Fibroblast of the aortic adventitia (primary cell): ENCODE data around the gene DLEC1. TPM values are rescaled to one million over a fixed set of nuclear protein-coding genes. Genes with fewer than 3 reads are reported as not detected.

ENCODE experiments used
- DNase-seq: peaks from one replicate; pipeline ENCODE4 v3.0.0-alpha.2; 2010; ENCODE audit warnings: low read depth
- H3K4me3 ChIP-seq: 2 replicates; pipeline ENCODE4 v1.5.1; 2011; ENCODE audit warnings: low read depth, mild to moderate bottlenecking, control low read depth, low read length, moderate library complexity
- total RNA-seq: library from RNA; depleted of rRNA; stranded (reverse); fragments of >200 nt; gene quantifications from 2 replicates; pipeline ENCODE4 v1.2.3, GENCODE V29; 2012; ENCODE audit warnings: low replicate concordance
- TF ChIP-seq, protein P1 (sequence below): IDR thresholded peaks from 2 replicates; pipeline ENCODE4 v1.5.1; 2011; ENCODE audit warnings: mild to moderate bottlenecking, low read length, control low read depth, inconsistent platforms; ENCODE audit not compliant: insufficient read depth

Gene DLEC1
- total RNA-seq, 1 donor = 0.09 TPM

DNA sequence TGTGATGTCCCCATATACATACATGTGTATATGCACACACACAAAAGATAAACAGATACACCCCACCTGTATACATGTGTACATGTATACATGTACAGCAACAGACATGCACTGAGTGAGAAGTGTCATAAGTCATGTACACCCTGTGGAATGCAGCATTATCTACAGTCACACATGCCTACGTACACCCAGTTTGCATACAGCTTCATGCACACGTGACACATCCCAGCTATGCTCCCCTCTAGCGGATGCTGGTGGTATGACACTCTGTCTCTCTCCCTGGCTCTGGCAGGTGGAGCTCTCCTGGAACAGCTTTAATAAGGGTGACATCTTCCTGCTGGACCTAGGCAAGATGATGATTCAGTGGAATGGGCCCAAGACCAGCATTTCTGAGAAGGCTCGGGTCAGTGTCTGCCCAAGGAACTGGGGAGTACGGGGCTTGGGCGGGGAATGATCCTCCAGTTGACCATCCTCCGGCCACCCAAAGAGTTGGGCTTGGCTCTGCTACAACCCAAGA, 42.2 kb upstream of the DLEC1 start:
- TF ChIP-seq, protein P1, sequence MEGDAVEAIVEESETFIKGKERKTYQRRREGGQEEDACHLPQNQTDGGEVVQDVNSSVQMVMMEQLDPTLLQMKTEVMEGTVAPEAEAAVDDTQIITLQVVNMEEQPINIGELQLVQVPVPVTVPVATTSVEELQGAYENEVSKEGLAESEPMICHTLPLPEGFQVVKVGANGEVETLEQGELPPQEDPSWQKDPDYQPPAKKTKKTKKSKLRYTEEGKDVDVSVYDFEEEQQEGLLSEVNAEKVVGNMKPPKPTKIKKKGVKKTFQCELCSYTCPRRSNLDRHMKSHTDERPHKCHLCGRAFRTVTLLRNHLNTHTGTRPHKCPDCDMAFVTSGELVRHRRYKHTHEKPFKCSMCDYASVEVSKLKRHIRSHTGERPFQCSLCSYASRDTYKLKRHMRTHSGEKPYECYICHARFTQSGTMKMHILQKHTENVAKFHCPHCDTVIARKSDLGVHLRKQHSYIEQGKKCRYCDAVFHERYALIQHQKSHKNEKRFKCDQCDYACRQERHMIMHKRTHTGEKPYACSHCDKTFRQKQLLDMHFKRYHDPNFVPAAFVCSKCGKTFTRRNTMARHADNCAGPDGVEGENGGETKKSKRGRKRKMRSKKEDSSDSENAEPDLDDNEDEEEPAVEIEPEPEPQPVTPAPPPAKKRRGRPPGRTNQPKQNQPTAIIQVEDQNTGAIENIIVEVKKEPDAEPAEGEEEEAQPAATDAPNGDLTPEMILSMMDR = peak; percentile 94
- peak; percentile 79 for DNase-seq
- no peak overlapping the region for H3K4me3 ChIP-seq

DNA sequence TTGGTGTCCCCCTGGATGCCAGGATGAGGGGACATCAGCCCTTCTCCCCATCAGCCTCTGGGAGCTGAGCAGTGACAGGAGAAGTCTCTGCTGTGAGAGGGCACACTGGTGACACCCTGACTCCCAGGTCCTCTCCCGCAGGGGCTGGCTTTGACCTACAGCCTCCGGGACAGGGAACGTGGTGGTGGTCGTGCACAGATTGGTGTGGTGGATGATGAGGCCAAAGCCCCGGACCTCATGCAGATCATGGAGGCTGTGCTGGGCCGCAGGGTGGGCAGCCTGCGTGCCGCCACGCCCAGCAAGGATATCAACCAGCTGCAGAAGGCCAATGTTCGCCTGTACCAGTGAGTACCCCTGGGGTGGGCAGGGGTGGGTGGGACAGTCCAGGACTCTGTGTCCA, 41.7 kb upstream of the DLEC1 start:
- DNase-seq = no peak
- no peak overlapping the region for H3K4me3 ChIP-seq
- TF ChIP-seq, protein P1 = no peak

DNA sequence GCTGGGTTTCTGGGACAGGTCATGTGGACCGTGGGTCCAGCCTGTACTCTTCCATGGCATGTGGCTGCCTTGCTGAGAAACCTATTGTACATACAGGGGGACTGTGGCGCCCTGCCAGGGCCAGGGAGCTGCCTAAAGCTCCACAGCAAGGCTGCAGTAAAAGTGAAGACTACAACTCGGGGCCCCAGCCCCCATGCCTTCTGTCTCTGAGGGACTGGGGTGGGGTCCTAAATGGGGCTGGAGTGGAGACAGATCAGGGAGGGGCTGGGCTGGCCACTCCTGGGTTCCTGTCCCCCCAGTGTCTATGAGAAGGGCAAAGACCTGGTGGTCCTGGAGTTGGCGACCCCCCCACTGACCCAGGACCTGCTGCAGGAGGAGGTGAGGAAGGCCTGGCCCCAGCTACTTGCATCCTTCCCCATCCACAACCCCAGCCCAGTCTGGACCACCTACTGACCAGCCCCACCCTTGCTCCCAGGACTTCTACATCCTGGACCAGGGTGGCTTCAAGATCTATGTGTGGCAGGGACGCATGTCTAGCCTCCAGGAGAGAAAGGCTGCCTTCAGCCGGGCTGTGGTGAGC, 41.1 kb upstream of the DLEC1 start:
- TF ChIP-seq, protein P1 = no peak
- no peak overlapping the region for H3K4me3 ChIP-seq
- no peak for DNase-seq

DNA sequence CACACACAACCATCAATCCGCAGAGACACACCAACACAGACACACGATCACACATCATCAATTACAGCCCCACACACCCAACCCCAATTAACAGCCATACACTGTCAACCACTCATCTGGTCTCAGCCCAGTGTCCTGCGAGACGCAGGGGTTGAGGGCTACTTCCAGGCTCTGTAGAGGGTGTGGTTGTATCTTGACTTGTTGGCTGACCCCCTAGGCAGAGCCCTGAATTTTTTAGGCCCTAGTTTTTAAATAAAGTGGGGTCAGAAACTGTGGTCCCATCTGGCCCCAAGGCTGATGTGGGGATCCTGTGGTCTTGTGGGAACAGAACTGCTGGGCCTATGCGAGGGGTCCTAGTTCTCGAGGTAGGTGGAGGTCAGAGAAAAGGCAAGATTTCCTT, 39.2 kb upstream of the DLEC1 start:
- DNase-seq = no peak
- TF ChIP-seq, protein P1 = no peak
- H3K4me3 ChIP-seq = no peak overlapping the region

DNA sequence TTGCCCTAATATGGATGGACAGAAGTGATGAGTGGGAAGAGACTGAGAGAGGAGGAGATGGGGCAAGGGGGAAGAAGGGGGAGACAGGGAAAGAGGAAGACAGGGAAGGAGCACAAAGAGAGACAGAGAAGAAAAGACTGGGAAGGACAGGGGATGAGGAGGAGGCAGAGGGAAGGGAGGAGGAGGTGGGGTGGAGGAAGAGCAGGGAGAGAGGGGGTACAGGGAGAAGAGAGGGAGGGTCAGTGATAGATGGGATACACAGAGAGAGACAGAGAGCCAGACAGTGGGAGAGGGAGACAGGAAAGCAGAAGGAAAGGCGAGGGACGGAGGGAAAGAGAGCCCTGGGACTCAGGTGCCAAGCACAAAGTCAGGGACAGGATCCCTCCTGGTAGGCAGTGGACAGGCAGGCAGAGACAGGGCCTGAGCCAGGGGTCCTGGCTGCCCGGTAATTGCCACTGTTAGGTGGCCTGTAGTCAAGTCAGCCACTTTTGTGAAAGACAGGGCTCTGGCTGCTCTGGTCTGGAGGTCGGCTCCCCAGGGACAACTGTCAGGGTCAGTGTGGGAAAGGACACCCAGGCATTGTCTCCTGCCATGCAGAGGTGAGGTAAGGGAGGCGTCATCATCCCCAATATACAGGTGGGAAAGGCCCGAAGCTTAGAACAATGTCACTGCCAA, 38.6 kb upstream of the DLEC1 start:
- DNase-seq = no peak

DNA sequence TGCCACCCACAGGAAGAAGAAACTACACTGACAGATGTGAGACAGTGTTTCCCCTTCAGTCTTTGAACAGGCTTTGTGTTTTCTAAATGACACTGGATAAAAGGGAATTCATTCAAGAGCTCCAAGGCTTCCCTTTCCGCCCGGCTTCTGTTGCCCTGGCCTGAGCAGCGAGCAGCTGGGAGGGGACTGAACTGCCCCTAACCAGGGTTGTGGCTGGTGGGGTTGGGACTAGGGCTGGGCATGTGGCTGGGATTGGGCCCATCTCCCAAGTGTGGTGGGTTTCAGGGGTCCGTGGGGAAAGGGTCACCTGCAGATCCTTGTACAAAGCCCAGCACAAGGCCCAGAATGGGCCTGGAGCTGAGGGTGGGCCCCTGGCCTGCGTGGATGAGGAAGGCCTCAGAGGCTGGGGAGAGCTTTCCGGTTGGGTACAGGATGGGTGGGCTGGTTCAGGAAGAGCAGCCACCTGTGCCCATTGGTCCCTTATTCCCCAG, 38.0 kb upstream of the DLEC1 start:
- H3K4me3 ChIP-seq = no peak overlapping the region
- DNase-seq = no peak
- TF ChIP-seq, protein P1 = no peak

More for the DNA sequence above, 38.6 kb upstream of the DLEC1 start:
- H3K4me3 ChIP-seq = no peak overlapping the region
- TF ChIP-seq, protein P1 = no peak
